Measurements from ENCODE around the gene PITPNM1. TPM values are rescaled to one million over a fixed set of nuclear protein-coding genes. Genes with fewer than 3 reads are reported as not detected.

PITPNM1 gene
- total RNA-seq, 2 experiments from 2014 or later = 116 to 120 TPM

GRCh38 chr11:67496113-67496512 lies 9.1 kb downstream of the PITPNM1 start:
- no peaks in the 10 kb centered on the region for H3K9me3 Mint-ChIP-seq
- H3K27ac Mint-ChIP-seq = no peak overlapping the region
- ChIA-PET POLR2A (no interaction called here), CTCF (no interaction called here)
- peaks cover 50% of the 10 kb centered on the region for H3K36me3 Mint-ChIP-seq (ENCODE audit: low read depth)
- H3K4me1 Mint-ChIP-seq = peaks cover 7% of the 10 kb centered on the region
- DNase-seq = no peak
- no peak overlapping the region for H3K4me3 Mint-ChIP-seq
- no peaks in the 10 kb centered on the region for H3K27me3 Mint-ChIP-seq

- DNase-seq = no peak
- CTCF ChIA-PET = no interaction called here
- Mint-ChIP-seq H3K27me3 (no peaks in the 10 kb centered on the region), H3K4me3 (no peak overlapping the region), H3K4me1 (peaks cover under 1% of the 10 kb centered on the region), H3K36me3 (ENCODE audit: low read depth) (peaks cover 49% of the 10 kb centered on the region), H3K27ac (no peak overlapping the region), H3K9me3 (no peaks in the 10 kb centered on the region)
- POLR2A ChIA-PET = no interaction called here
Measured at GRCh38 chr11:67495234-67496005, 9.7 kb downstream of the PITPNM1 start.

- Mint-ChIP-seq H3K27me3 (no peaks in the 10 kb centered on the region), H3K27ac (no peak overlapping the region)
- POLR2A ChIA-PET = no interaction called here
Measured at GRCh38 chr11:67494371-67495233, 10.6 kb downstream of the PITPNM1 start.

GRCh38 chr11:67493548-67494370 lies 11.4 kb downstream of the PITPNM1 start:
- CTCF ChIA-PET = no interaction called here
- Mint-ChIP-seq H3K36me3 (ENCODE audit: low read depth) (peaks cover 53% of the 10 kb centered on the region), H3K4me3 (no peak overlapping the region), H3K4me1 (peaks cover 6% of the 10 kb centered on the region), H3K9me3 (no peaks in the 10 kb centered on the region), H3K27me3 (no peaks in the 10 kb centered on the region), H3K27ac (no peak overlapping the region)
- POLR2A ChIA-PET = interaction anchor here (1.2 kb wide), 1 partner anchor 25 kb away, joined by 4 read pairs; no protein-coding TSS in a partner anchor
- DNase-seq = no peak

More at GRCh38 chr11:67494371-67495233, 10.6 kb downstream of the PITPNM1 start:
- CTCF ChIA-PET = no interaction called here
- DNase-seq = no peak
- Mint-ChIP-seq H3K36me3 (ENCODE audit: low read depth) (peaks cover 52% of the 10 kb centered on the region), H3K4me3 (no peak overlapping the region), H3K4me1 (peaks cover 3% of the 10 kb centered on the region), H3K9me3 (no peaks in the 10 kb centered on the region)

GRCh38 chr11:67492801-67493547 lies 12.2 kb downstream of the PITPNM1 start:
- Mint-ChIP-seq H3K4me1 (peaks cover 14% of the 10 kb centered on the region), H3K27me3 (no peaks in the 10 kb centered on the region), H3K27ac (no peak overlapping the region), H3K4me3 (no peak overlapping the region), H3K9me3 (no peaks in the 10 kb centered on the region), H3K36me3 (ENCODE audit: low read depth) (peaks cover 55% of the 10 kb centered on the region)
- DNase-seq = peak; percentile 31
- CTCF ChIA-PET = no interaction called here
- POLR2A ChIA-PET = interaction anchor here (0.9 to 3.2 kb wide), 6 partner anchors 9 to 102 kb away, joined by 3 to 27 read pairs (median 4); partner anchors contain the start of gene PTPRCAP

GRCh38 chr11:67492069-67492727 lies 13.0 kb downstream of the PITPNM1 start:
- Mint-ChIP-seq H3K4me1 (peaks cover 22% of the 10 kb centered on the region), H3K4me3 (no peak overlapping the region), H3K27ac (no peak overlapping the region), H3K36me3 (ENCODE audit: low read depth) (peaks cover 55% of the 10 kb centered on the region), H3K27me3 (no peaks in the 10 kb centered on the region), H3K9me3 (no peaks in the 10 kb centered on the region)
- no peak for DNase-seq
- POLR2A ChIA-PET = interaction anchor here (0.9 to 3.2 kb wide), 7 partner anchors 8 to 101 kb away, joined by 3 to 27 read pairs (median 4); partner anchors contain the start of gene PTPRCAP
- CTCF ChIA-PET = no interaction called here

- no peaks in the 10 kb centered on the region for H3K27me3 Mint-ChIP-seq
- H3K27ac Mint-ChIP-seq = no peak overlapping the region
- POLR2A ChIA-PET = interaction anchor here (1.0 to 7.9 kb wide), 8 partner anchors 11 to 203 kb away, joined by 3 to 39 read pairs (median 4); partner anchors contain the start of genes PITPNM1 and PTPRCAP
- DNase-seq = no peak
- CTCF ChIA-PET = no interaction called here
- no peak overlapping the region for H3K4me3 Mint-ChIP-seq
- peaks cover 57% of the 10 kb centered on the region for H3K36me3 Mint-ChIP-seq (ENCODE audit: low read depth)
- H3K9me3 Mint-ChIP-seq = no peaks in the 10 kb centered on the region
- H3K4me1 Mint-ChIP-seq = peaks cover 29% of the 10 kb centered on the region
Measured at GRCh38 chr11:67491276-67492068, 13.7 kb downstream of the PITPNM1 start.

- Mint-ChIP-seq H3K27ac (no peak overlapping the region), H3K4me1 (peaks cover 37% of the 10 kb centered on the region), H3K27me3 (no peaks in the 10 kb centered on the region), H3K4me3 (no peak overlapping the region), H3K36me3 (ENCODE audit: low read depth) (peaks cover 57% of the 10 kb centered on the region), H3K9me3 (no peaks in the 10 kb centered on the region)
- no peak for DNase-seq
- ChIA-PET CTCF (no interaction called here), POLR2A (interaction anchor here (1.0 to 7.9 kb wide), 7 partner anchors 9 to 202 kb away, joined by 3 to 39 read pairs (median 4); partner anchors contain the start of genes PITPNM1 and PTPRCAP)
Measured at GRCh38 chr11:67490727-67491065, 14.5 kb downstream of the PITPNM1 start.

- POLR2A ChIA-PET = interaction anchor here (1.1 to 7.9 kb wide), 6 partner anchors 10 to 202 kb away, joined by 3 to 39 read pairs (median 4); partner anchors contain the start of genes PITPNM1, PPP1CA and PTPRCAP
- no peak for DNase-seq
- H3K4me3 Mint-ChIP-seq = no peak overlapping the region
- peak overlapping the region; percentile 76 for H3K27ac Mint-ChIP-seq
- H3K4me1 Mint-ChIP-seq = peaks cover 40% of the 10 kb centered on the region
- H3K36me3 Mint-ChIP-seq (ENCODE audit: low read depth) = peaks cover 54% of the 10 kb centered on the region
- CTCF ChIA-PET = interaction anchor here (1.8 kb wide), 1 partner anchor 16 kb away, joined by 4 read pairs; the partner anchor contains the start of gene PITPNM1
- H3K27me3 Mint-ChIP-seq = no peaks in the 10 kb centered on the region
- H3K9me3 Mint-ChIP-seq = no peaks in the 10 kb centered on the region
Measured at GRCh38 chr11:67489885-67490726, 15.1 kb downstream of the PITPNM1 start.

- H3K9me3 Mint-ChIP-seq = no peaks in the 10 kb centered on the region
- no peak for DNase-seq
- ChIA-PET POLR2A (interaction anchor here (0.7 to 7.9 kb wide), 6 partner anchors 11 to 88 kb away, joined by 3 to 39 read pairs (median 4); partner anchors contain the start of genes PITPNM1 and PPP1CA), CTCF (interaction anchor here (1.4 to 1.8 kb wide), 2 partner anchors 16 to 77 kb away, joined by 4 to 5 read pairs; partner anchors contain the start of gene PITPNM1)
- peak overlapping the region; percentile 99 for H3K27ac Mint-ChIP-seq
- H3K4me1 Mint-ChIP-seq = peaks cover 47% of the 10 kb centered on the region
- H3K4me3 Mint-ChIP-seq = no peak overlapping the region
- H3K36me3 Mint-ChIP-seq (ENCODE audit: low read depth) = peaks cover 61% of the 10 kb centered on the region
- H3K27me3 Mint-ChIP-seq = no peaks in the 10 kb centered on the region
Measured at GRCh38 chr11:67489203-67489884, 15.8 kb downstream of the PITPNM1 start.

Measured in activated CD4-positive, alpha-beta memory T cell treated with anti-CD3 and anti-CD28 coated beads, Interleukin-2, amount 10 ng/mL, durations not matched to agents 7 days and 5 days (primary cell).